Measurements from ENCODE around the gene CA10. TPM values are rescaled to one million over a fixed set of nuclear protein-coding genes. Genes with fewer than 3 reads are reported as not detected.

CA10 gene
- total and polyA plus RNA-seq, 2 of the 4 experiments (the other 2 are of a cell fraction), result not detected

GRCh38 chr17:51601622-51602261 lies 556.8 kb downstream of the CA10 start:
- no peak overlapping the region for H4K5ac ChIP-seq (ENCODE audit: low read depth, low read length)
- BruUV-seq (replicated peaks), result no TSS peak
- no peak overlapping the region for H2BK20ac ChIP-seq (ENCODE audit: low read depth, low read length)
- ATAC-seq (ENCODE audit: low read depth), result no peak
- H2AK9ac ChIP-seq (replicated peaks; ENCODE audit: low read depth, low read length, poor library complexity), result no peak overlapping the region
- no peak overlapping the region for H3K4me2 ChIP-seq (ENCODE audit: low read depth, low read length)
- ChIA-PET CTCF (no interaction called here), POLR2A (ENCODE audit: unreplicated experiment) (no interaction called here)
- H3K79me1 ChIP-seq (ENCODE audit: low read depth in 1 of 2, low read length in 2 of 2), result no peaks in the 10 kb centered on the region
- H3K18ac ChIP-seq (ENCODE audit: low read depth, low read length), result no peak overlapping the region
- dilution Hi-C loops (cut with HindIII; ENCODE audit: low sequenced_read_pairs, unreplicated experiment), result no loop called here
- no peak overlapping the region for H3K4me3 ChIP-seq (ENCODE audit: insufficient read depth, low read depth, low read length)
- no peaks in the 10 kb centered on the region for H3K9me1 ChIP-seq (ENCODE audit: insufficient read depth, low read length)
- in situ Hi-C loops (cut with MboI; ENCODE audit: low sequenced_read_pairs), result no loop called here
- H3K36me3 ChIP-seq (ENCODE audit: control insufficient read depth, insufficient read depth, low read length), result no peaks in the 10 kb centered on the region
- H4K20me1 ChIP-seq (ENCODE audit: insufficient read depth, low read length), result no peaks in the 10 kb centered on the region
- no peak overlapping the region for H3K27ac ChIP-seq (ENCODE audit: insufficient read depth, low read length)
- TF ChIP-seq ELK1 (IDR thresholded peaks at IDR 0.05; ENCODE audit: borderline replicate concordance, low read depth, low read length) (no peak), USF2 (IDR thresholded peaks at IDR 0.05; ENCODE audit: low read depth, low read length) (no peak), SMC3 (IDR thresholded peaks at IDR 0.05; ENCODE audit: low read depth, low read length) (no peak), BHLHE40 (IDR thresholded peaks at IDR 0.05; ENCODE audit: low read depth, low read length) (no peak)
- H3K4ac ChIP-seq (ENCODE audit: low read depth, low read length), result no peak overlapping the region
- no peak for DNase-seq
- H2BK120ac ChIP-seq (ENCODE audit: low read depth, low read length), result no peak overlapping the region
- no peak overlapping the region for H3K56ac ChIP-seq (ENCODE audit: extremely low read depth, insufficient read depth, low read length)
- no peak overlapping the region for H4K8ac ChIP-seq (ENCODE audit: low read depth in 2 of 2, low read length in 2 of 2)
- H3K4me1 ChIP-seq (ENCODE audit: control insufficient read depth, insufficient read depth, low read length), result no peaks in the 10 kb centered on the region
- H2BK5ac ChIP-seq (ENCODE audit: low read depth, low read length, poor library complexity, severe bottlenecking), result no peak overlapping the region
- H3K9ac ChIP-seq (ENCODE audit: low read depth, low read length), result no peak overlapping the region
- H3K9me3 ChIP-seq (ENCODE audit: control insufficient read depth, insufficient read depth, low read length), result peaks cover 6% of the 10 kb centered on the region
- intact Hi-C loops (cut with micrococcal nuclease), result no loop called here
- H3K14ac ChIP-seq (replicated peaks; ENCODE audit: low read depth, low read length), result no peak overlapping the region
- no CpG with 5 or more reads among the region's 6 CpGs for WGBS, 2 experiments (ENCODE audit: extremely low coverage in 2 of 2, insufficient read length in 1 of 2)
- no peak overlapping the region for H3K23ac ChIP-seq (ENCODE audit: low read depth, low read length)
- H2AK5ac ChIP-seq (ENCODE audit: low read depth, low read length), result no peak overlapping the region
- no peak overlapping the region for H2AFZ ChIP-seq (replicated peaks; ENCODE audit: low read length, poor library complexity)
- H3K27me3 ChIP-seq (ENCODE audit: control insufficient read depth, insufficient read depth, low read length), result no peaks in the 10 kb centered on the region
- no peak overlapping the region for H2BK15ac ChIP-seq (ENCODE audit: low read depth, low read length)
- H4K91ac ChIP-seq (ENCODE audit: insufficient read depth, low read depth, low read length), result no peak overlapping the region
